T follicular helper cell (primary cell): ENCODE measurements around the gene ITGA3.
A peak's percentile ranks its signal among the peaks of the same experiment; 100 is the strongest.

ENCODE experiments used
- DNase-seq: peaks from one replicate; pipeline ENCODE4 v3.0.0-alpha.2; 2020; ENCODE audit warnings: low read depth

The ITGA3 gene

GRCh38 chr17:50094753-50095619 is 39.1 kb downstream of the ITGA3 start, which contains the start of gene PDK2:
TSS of gene PDK2 (plus strand) at chr17:50095351. CDS start at chr17:50095436, 85 bp downstream.
- DNase-seq = peak; percentile 94

- DNase-seq = no peak
Measured at GRCh38 chr17:50095626-50096037, 39.7 kb downstream of the ITGA3 start.

GRCh38 chr17:50096092-50096491 is 40.2 kb downstream of the ITGA3 start:
- no peak for DNase-seq

GRCh38 chr17:50096758-50097157 is 40.8 kb downstream of the ITGA3 start:
- no peak for DNase-seq

GRCh38 chr17:50097455-50097854 is 41.5 kb downstream of the ITGA3 start:
- DNase-seq = no peak

- no peak for DNase-seq
Measured at GRCh38 chr17:50097926-50098325, 42.0 kb downstream of the ITGA3 start.

- DNase-seq = no peak
Measured at GRCh38 chr17:50098583-50098982, 42.7 kb downstream of the ITGA3 start.

GRCh38 chr17:50099003-50099402 is 43.1 kb downstream of the ITGA3 start:
- DNase-seq = no peak

GRCh38 chr17:50100480-50100883 is 44.6 kb downstream of the ITGA3 start:
- no peak for DNase-seq

- DNase-seq = no peak
Measured at GRCh38 chr17:50100921-50101345, 45.0 kb downstream of the ITGA3 start.

- DNase-seq = no peak
Measured at GRCh38 chr17:50101346-50102163, 45.6 kb downstream of the ITGA3 start.

- no peak for DNase-seq
Measured at GRCh38 chr17:50102164-50102991, 46.5 kb downstream of the ITGA3 start.

- DNase-seq = no peak
Measured at GRCh38 chr17:50103252-50103651, 47.3 kb downstream of the ITGA3 start.

- DNase-seq = no peak
Measured at GRCh38 chr17:50103941-50104340, 48.0 kb downstream of the ITGA3 start.

- DNase-seq = no peak
Measured at GRCh38 chr17:50105811-50106210, 49.9 kb downstream of the ITGA3 start.

- no peak for DNase-seq
Measured at GRCh38 chr17:50106393-50107131, 50.7 kb downstream of the ITGA3 start.

GRCh38 chr17:50107790-50108414 is 52.0 kb downstream of the ITGA3 start:
- no peak for DNase-seq

- no peak for DNase-seq
Measured at GRCh38 chr17:50108556-50108955, 52.6 kb downstream of the ITGA3 start.

GRCh38 chr17:50109207-50109606 is 53.3 kb downstream of the ITGA3 start:
- no peak for DNase-seq

- DNase-seq = no peak
Measured at GRCh38 chr17:50109785-50110184, 53.9 kb downstream of the ITGA3 start.
